Common myeloid progenitor, CD34-positive (primary cell): ENCODE measurements around the gene BTBD6.
"Not testable (repeated sequence)": the region's sequence is repeated elsewhere in the genome, so short reads cannot be mapped to it uniquely, and the experiment has no call there.

Experiments
- CTCF ChIA-PET: fragments of 350-600 bp; sonication (Branson Sonifier 250); formaldehyde crosslinking; loops from one replicate; lab custom pipeline; 2021; ENCODE audit warnings: antibody characterized with exemption; lab: Charles Lee
- POLR2A ChIA-PET: fragments of 350-600 bp; sonication (Branson Sonifier 250); formaldehyde crosslinking; loops from one replicate; lab custom pipeline; 2021; ENCODE audit warnings: antibody characterized with exemption; lab: Charles Lee
- DNase-seq, 3 donors: peaks; one replicate each; pipeline versions ENCODE4 v3.0.0 to v3.0.0-alpha.2; 2013
- H3K27ac ChIP-seq, 2 experiments: 1 replicate in 1 of 2; 2 replicates in 1 of 2; pipeline ENCODE4 v1.7.0; 2013; ENCODE audit warnings: inconsistent platforms in 2 of 2, low read length in 2 of 2, mild to moderate bottlenecking in 2 of 2, low read depth in 1 of 2, moderate library complexity in 1 of 2; ENCODE audit not compliant: severe bottlenecking in 2 of 2, insufficient read depth in 1 of 2, poor library complexity in 1 of 2
- H3K27me3 ChIP-seq, 5 experiments: replicated peaks in 2 of 5; 1 replicate in 3 of 5; 2 replicates in 2 of 5; pipeline versions ENCODE4 v1.6.1 to v1.7.0; 2013; ENCODE audit warnings: low read length in 4 of 5, mild to moderate bottlenecking in 2 of 5, moderate library complexity in 2 of 5, inconsistent platforms in 1 of 5; ENCODE audit not compliant: insufficient read depth in 5 of 5, control insufficient read depth in 4 of 5
- H3K36me3 ChIP-seq, 4 experiments: 1 replicate in 2 of 4; 2 replicates in 2 of 4; pipeline versions ENCODE4 v1.6.1 to v1.7.0; 2013; ENCODE audit warnings: low read length in 3 of 4, control low read depth in 1 of 4, mild to moderate bottlenecking in 1 of 4; ENCODE audit not compliant: control insufficient read depth in 4 of 4, insufficient read depth in 4 of 4
- H3K4me1 ChIP-seq, 4 experiments: 1 replicate in 3 of 4; 2 replicates in 1 of 4; pipeline versions ENCODE4 v1.6.1 to v1.7.1; 2013; ENCODE audit warnings: low read length in 3 of 4, mild to moderate bottlenecking in 3 of 4, control low read depth in 1 of 4, inconsistent platforms in 1 of 4, moderate library complexity in 1 of 4; ENCODE audit not compliant: control insufficient read depth in 4 of 4, insufficient read depth in 4 of 4; ENCODE audit errors: control extremely low read depth in 1 of 4
- H3K4me3 ChIP-seq, 7 experiments: 1 replicate in 4 of 7; 2 replicates in 3 of 7; pipeline versions ENCODE4 v1.5.1 to v1.7.0; 2013; ENCODE audit warnings: mild to moderate bottlenecking in 7 of 7, low read length in 6 of 7, moderate library complexity in 6 of 7, inconsistent platforms in 2 of 7, low read depth in 2 of 7, control low read depth in 1 of 7; ENCODE audit not compliant: insufficient read depth in 4 of 7, control insufficient read depth in 1 of 7; ENCODE audit errors: extremely low read depth in 1 of 7
- H3K9me3 ChIP-seq, 5 experiments: 1 replicate in 4 of 5; 2 replicates in 1 of 5; pipeline versions ENCODE4 v1.6.1 to v1.7.1; 2013; ENCODE audit warnings: low read length in 4 of 5, mild to moderate bottlenecking in 2 of 5, inconsistent platforms in 1 of 5, low read depth in 1 of 5, moderate library complexity in 1 of 5; ENCODE audit not compliant: control insufficient read depth in 4 of 5, insufficient read depth in 2 of 5; ENCODE audit errors: control extremely low read depth in 1 of 5
- WGBS: methylation state at CpG from one replicate; pipeline ENCODE4 v1.1.5; 2013; ENCODE audit not compliant: insufficient coverage; 5-methylcytosine and 5-hydroxymethylcytosine counted together

BTBD6 gene

GRCh38 chr14:105288936-105289335 is 40.6 kb downstream of the BTBD6 start:
- ChIA-PET POLR2A (interaction anchor here (0.7 kb wide), 2 partner anchors 40 to 119 kb away, joined by 3 read pairs; no protein-coding TSS in a partner anchor), CTCF (interaction anchor here (0.6 to 2.4 kb wide), 2 partner anchors 14 to 351 kb away, joined by 3 to 8 read pairs; no protein-coding TSS in a partner anchor)
- H3K9me3 ChIP-seq, H3K4me3 ChIP-seq, DNase-seq, H3K27me3 ChIP-seq, H3K36me3 ChIP-seq, H3K27ac ChIP-seq: not testable (repeated sequence)
- WGBS = 95% methylated on average over 6 of the region's 6 CpGs
- H3K4me1 ChIP-seq = peaks cover 0 to 65% (median 55%) of the 10 kb centered on the region in 4 experiments

GRCh38 chr14:105290621-105291346 is 42.5 kb downstream of the BTBD6 start:
- Histone ChIP-seq H3K4me1 (peaks cover 8 to 69% (median 61%) of the 10 kb centered on the region in 4 experiments), H3K27ac (peak overlapping the region; percentile 95 to 96), H3K9me3 (no peaks in the 10 kb centered on the region), H3K4me3 (peak overlapping the region in 2 of 7 experiments; percentile 16 to 40), H3K27me3 (no peaks in the 10 kb centered on the region), H3K36me3 (peaks cover 0 to 4% (median 0%) of the 10 kb centered on the region in 4 experiments)
- POLR2A ChIA-PET = interaction anchor here (0.7 to 1.6 kb wide), 5 partner anchors 10 to 87 kb away, joined by 3 to 7 read pairs (median 3); partner anchors contain the start of genes BRF1 and BTBD6
- peak; percentile 76 to 82 (median 77) for DNase-seq
- CTCF ChIA-PET = interaction anchor here (0.6 to 3.5 kb wide), 19 partner anchors 9 to 315 kb away, joined by 3 to 16 read pairs (median 5); partner anchors contain the start of genes BRF1, BTBD6 and PACS2
- WGBS = 16% methylated on average over 6 of the region's 13 CpGs

GRCh38 chr14:105292826-105293711 is 44.7 kb downstream of the BTBD6 start:
- CTCF ChIA-PET = interaction anchor here (0.7 to 3.5 kb wide), 14 partner anchors 8 to 228 kb away, joined by 3 to 16 read pairs (median 6); partner anchors contain the start of genes BRF1, BTBD6, GPR132 and PACS2
- Histone ChIP-seq H3K4me1 (peaks cover 8 to 63% (median 57%) of the 10 kb centered on the region in 4 experiments), H3K27ac (peak overlapping the region; percentile 95 to 96), H3K9me3 (no peaks in the 10 kb centered on the region), H3K4me3 (peak overlapping the region in 5 of 7 experiments; percentile 26 to 66 (median 50)), H3K27me3 (no peaks in the 10 kb centered on the region), H3K36me3 (no peaks in the 10 kb centered on the region)
- WGBS = 6% methylated on average over 20 of the region's 26 CpGs
- POLR2A ChIA-PET = interaction anchor here (0.6 to 3.1 kb wide), 7 partner anchors 8 to 218 kb away, joined by 3 to 22 read pairs (median 4); partner anchors contain the start of genes BRF1, BTBD6 and PACS2
- DNase-seq = peak; percentile 86 to 97 (median 94)

GRCh38 chr14:105294142-105294597 is 45.8 kb downstream of the BTBD6 start:
- Histone ChIP-seq H3K36me3 (no peaks in the 10 kb centered on the region), H3K4me3 (peak overlapping the region in 4 of 7 experiments; percentile 1 to 66 (median 52)), H3K9me3 (no peaks in the 10 kb centered on the region), H3K27ac (peak overlapping the region; percentile 95 to 96), H3K27me3 (no peaks in the 10 kb centered on the region), H3K4me1 (peaks cover 8 to 71% (median 60%) of the 10 kb centered on the region in 4 experiments)
- CTCF ChIA-PET = interaction anchor here (1.0 to 3.5 kb wide), 7 partner anchors 11 to 99 kb away, joined by 3 to 13 read pairs (median 4); partner anchors contain the start of gene PACS2
- WGBS = 12% methylated on average over 10 of the region's 15 CpGs
- POLR2A ChIA-PET = interaction anchor here (0.7 to 3.1 kb wide), 6 partner anchors 13 to 229 kb away, joined by 3 to 22 read pairs (median 3); partner anchors contain the start of genes BTBD6, GPR132 and PACS2
- peak; percentile 81 to 96 (median 95) for DNase-seq

- H3K27me3 ChIP-seq, H3K4me3 ChIP-seq, H3K9me3 ChIP-seq, H3K36me3 ChIP-seq, H3K27ac ChIP-seq, DNase-seq: not testable (repeated sequence)
- POLR2A ChIA-PET = interaction anchor here (1.6 kb wide), 1 partner anchor 17 kb away, joined by 6 read pairs; the partner anchor contains the start of gene PACS2
- CTCF ChIA-PET = interaction anchor here (1.0 to 3.5 kb wide), 4 partner anchors 8 to 207 kb away, joined by 3 to 13 read pairs (median 4); partner anchors contain the start of gene PACS2
- peaks cover 13 to 58% (median 52%) of the 10 kb centered on the region in 4 experiments for H3K4me1 ChIP-seq
- WGBS = 100% methylated on average over 4 of the region's 11 CpGs
Observed at GRCh38 chr14:105297311-105297710, 49.0 kb downstream of the BTBD6 start.
